HepG2 (cell line): ENCODE data around the gene SCO1. TPM values are rescaled to one million over a fixed set of nuclear protein-coding genes. Genes with fewer than 3 reads are reported as not detected.

ENCODE experiments used
- CEBPB ChIP-seq: IDR thresholded peaks from 2 replicates; pipeline ENCODE4 v1.6.1; 2011; ENCODE audit warnings: low read depth, low read length, improper control_type of control experiment, borderline replicate concordance
- DNMT3B ChIP-seq: conservative IDR thresholded peaks from 2 replicates; pipeline ENCODE4 v1.6.1; 2016; ENCODE audit warnings: missing biosample characterization, control low read depth
- EP300 ChIP-seq, 3 experiments: sonication (generic) in 1 of 3; formaldehyde crosslinking in 1 of 3; IDR thresholded peaks; 2 replicates each; pipeline versions ENCODE4 v1.5.1 to v1.6.1; 2011 to 2020; ENCODE audit warnings: low read depth in 2 of 3, low read length in 2 of 3, borderline replicate concordance in 1 of 3, improper control_type of control experiment in 1 of 3, mild to moderate bottlenecking in 1 of 3, missing genetic modification reagents in 1 of 3, moderate library complexity in 1 of 3
- FIP1L1 ChIP-seq: fragments of 200-400 bp; formaldehyde crosslinking; IDR thresholded peaks from 2 replicates; pipeline ENCODE4 v1.6.1; 2018; ENCODE audit warnings: low read depth, mild to moderate bottlenecking, low read length, moderate library complexity, borderline replicate concordance; ENCODE audit not compliant: insufficient read depth
- FOXM1 ChIP-seq: sonication (generic); formaldehyde crosslinking; IDR thresholded peaks from 2 replicates; pipeline ENCODE4 v1.5.0; 2020; ENCODE audit warnings: missing genetic modification reagents
- HMG20B ChIP-seq: conservative IDR thresholded peaks from 2 replicates; pipeline ENCODE4 v1.6.1; 2016; ENCODE audit warnings: missing genetic modification reagents, missing compliant biosample characterization
- KDM6A ChIP-seq: IDR thresholded peaks from 2 replicates; pipeline ENCODE4 v1.6.1; 2016; ENCODE audit warnings: low read depth
- NFATC3 ChIP-seq: sonication (generic); formaldehyde crosslinking; IDR thresholded peaks from 2 replicates; pipeline ENCODE4 v1.5.1; 2020; ENCODE audit warnings: mild to moderate bottlenecking, missing genetic modification reagents
- NR2F6 ChIP-seq, 2 experiments: IDR thresholded peaks; 2 replicates each; pipeline ENCODE4 v1.6.1; 2016; ENCODE audit warnings: antibody characterized with exemption in 1 of 2, mild to moderate bottlenecking in 1 of 2
- RXRB ChIP-seq: IDR thresholded peaks from 2 replicates; pipeline ENCODE4 v1.6.1; 2016; ENCODE audit warnings: borderline replicate concordance, missing genetic modification reagents, missing compliant biosample characterization
- SRF ChIP-seq: IDR thresholded peaks from 2 replicates; pipeline ENCODE4 v1.6.1; 2011; ENCODE audit warnings: mild to moderate bottlenecking, low read depth, low read length, moderate library complexity
- U2AF2 ChIP-seq: fragments of 200-400 bp; formaldehyde crosslinking; IDR thresholded peaks from 2 replicates; pipeline ENCODE4 v1.6.1; 2017; ENCODE audit warnings: low read depth, mild to moderate bottlenecking, low read length
- XBP1 ChIP-seq: sonication (generic); formaldehyde crosslinking; IDR thresholded peaks from 2 replicates; pipeline ENCODE4 v1.5.0; 2020; ENCODE audit warnings: missing genetic modification reagents
- YY1 ChIP-seq: IDR thresholded peaks from 2 replicates; pipeline ENCODE4 v1.6.1; 2011; ENCODE audit warnings: low read length, low read depth, moderate library complexity, mild to moderate bottlenecking; ENCODE audit not compliant: insufficient read depth, insufficient replicate concordance
- ZMAT3 ChIP-seq: sonication (generic); formaldehyde crosslinking; conservative IDR thresholded peaks from 2 replicates; pipeline ENCODE4 v1.7.0; 2021; ENCODE audit warnings: missing genetic modification reagents
- ZNF282 ChIP-seq: fragments of 450-650 bp; IDR thresholded peaks from 2 replicates; pipeline ENCODE4 v1.6.1; 2018; ENCODE audit not compliant: partially characterized antibody
- ZNF292 ChIP-seq: sonication (generic); formaldehyde crosslinking; IDR thresholded peaks from 2 replicates; pipeline ENCODE4 v1.8.1; 2022; ENCODE audit warnings: mild to moderate bottlenecking, low read depth, missing genetic modification reagents, borderline replicate concordance
- ZNF451 ChIP-seq: sonication (generic); formaldehyde crosslinking; IDR thresholded peaks from 2 replicates; pipeline ENCODE4 v1.5.0; 2020; ENCODE audit warnings: mild to moderate bottlenecking, missing genetic modification reagents
- ZNF569 ChIP-seq: sonication (generic); formaldehyde crosslinking; IDR thresholded peaks from 2 replicates; pipeline ENCODE4 v1.5.0; 2020; ENCODE audit warnings: mild to moderate bottlenecking, missing genetic modification reagents, moderate library complexity, borderline replicate concordance
- ZNF674 ChIP-seq: sonication (generic); formaldehyde crosslinking; IDR thresholded peaks from 2 replicates; pipeline ENCODE4 v1.5.0; 2020; ENCODE audit warnings: low read depth, mild to moderate bottlenecking, missing genetic modification reagents
- ZNF746 ChIP-seq: sonication (generic); formaldehyde crosslinking; IDR thresholded peaks from 2 replicates; pipeline ENCODE4 v1.8.0; 2022; ENCODE audit warnings: mild to moderate bottlenecking, missing genetic modification reagents
- polyA plus RNA-seq, 8 experiments: library from polyadenylated mRNA; depleted of rRNA in 3 of 8; stranded (reverse) in 7 of 8; unstranded in 1 of 8; fragments of >200 nt; fragmentation: Illumina TruSeq in 4 of 8; extraction: Trizol in 4 of 8; gene quantifications; 2 replicates each; pipeline versions ENCODE4 v1.2.1 to v1.2.3, GENCODE V29; 2011 to 2016; ENCODE audit warnings: low read depth in 4 of 8, missing spikeins in 1 of 8, mixed read lengths in 1 of 8; ENCODE audit not compliant: insufficient read depth in 1 of 8
- total RNA-seq, 5 experiments: library from RNA; depleted of rRNA; stranded (reverse); fragments of >200 nt; fragmentation: Illumina TruSeq; extraction: Trizol; gene quantifications; 2 replicates each; pipeline ENCODE4 v1.2.3, GENCODE V29; 2016; ENCODE audit warnings: low read depth in 1 of 5
- TF ChIP-seq, protein P1 (sequence below): sonication (generic); formaldehyde crosslinking; conservative IDR thresholded peaks from 2 replicates; pipeline ENCODE4 v1.5.0; 2020; ENCODE audit warnings: missing genetic modification reagents
- TF ChIP-seq, protein P2 (sequence below): sonication (generic); formaldehyde crosslinking; IDR thresholded peaks from 2 replicates; pipeline ENCODE4 v1.5.0; 2020; ENCODE audit warnings: mild to moderate bottlenecking, missing genetic modification reagents
- TF ChIP-seq, protein P3 (sequence below): IDR thresholded peaks from 2 replicates; pipeline ENCODE4 v1.6.1; 2016; ENCODE audit warnings: missing genetic modification reagents, missing compliant biosample characterization
- TF ChIP-seq, protein P4 (sequence below): sonication (generic); formaldehyde crosslinking; IDR thresholded peaks from 2 replicates; pipeline ENCODE4 v1.4.0; 2020; ENCODE audit warnings: missing genetic modification reagents
- TF ChIP-seq, protein P5 (sequence below): sonication (generic); formaldehyde crosslinking; IDR thresholded peaks from 2 replicates; pipeline ENCODE4 v1.5.0; 2020; ENCODE audit warnings: mild to moderate bottlenecking, low read depth, missing genetic modification reagents, borderline replicate concordance

SCO1 gene
- total and polyA plus RNA-seq, 2 of the 13 experiments (the other 11 are each of a cell fraction or from before 2014, with no cell fraction given) = 11.4 to 50.3 TPM

DNA sequence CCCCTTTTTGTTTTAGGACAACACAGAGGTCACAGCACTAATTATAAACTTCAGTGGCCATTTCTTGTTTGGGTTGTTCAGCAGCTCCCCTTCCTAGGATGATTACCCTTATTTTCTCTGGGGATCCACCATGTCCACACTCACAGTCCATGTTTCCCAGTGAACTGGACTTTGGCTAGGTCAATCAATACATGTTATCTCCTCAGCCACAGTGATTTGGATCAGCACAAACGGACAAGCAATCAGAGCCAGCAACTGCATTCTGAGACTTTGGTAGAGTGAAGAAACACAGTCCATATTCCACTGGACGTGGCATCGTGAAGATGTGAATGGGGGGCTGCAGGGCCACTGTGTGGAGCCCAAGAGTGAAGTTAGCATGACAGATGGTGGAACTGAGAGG lies 27.9 kb upstream of the SCO1 start (continued):
- TF ChIP-seq, protein P1, sequence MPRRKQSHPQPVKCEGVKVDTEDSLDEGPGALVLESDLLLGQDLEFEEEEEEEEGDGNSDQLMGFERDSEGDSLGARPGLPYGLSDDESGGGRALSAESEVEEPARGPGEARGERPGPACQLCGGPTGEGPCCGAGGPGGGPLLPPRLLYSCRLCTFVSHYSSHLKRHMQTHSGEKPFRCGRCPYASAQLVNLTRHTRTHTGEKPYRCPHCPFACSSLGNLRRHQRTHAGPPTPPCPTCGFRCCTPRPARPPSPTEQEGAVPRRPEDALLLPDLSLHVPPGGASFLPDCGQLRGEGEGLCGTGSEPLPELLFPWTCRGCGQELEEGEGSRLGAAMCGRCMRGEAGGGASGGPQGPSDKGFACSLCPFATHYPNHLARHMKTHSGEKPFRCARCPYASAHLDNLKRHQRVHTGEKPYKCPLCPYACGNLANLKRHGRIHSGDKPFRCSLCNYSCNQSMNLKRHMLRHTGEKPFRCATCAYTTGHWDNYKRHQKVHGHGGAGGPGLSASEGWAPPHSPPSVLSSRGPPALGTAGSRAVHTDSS (CRISPR knock-in tag) = no peak
- TF ChIP-seq HMG20B (CRISPR knock-in tag) (0 out of 2 replicates have a peak, but pooled peaks have one; percentile 58), SRF (no peak), FOXM1 (CRISPR knock-in tag) (no peak), ZNF674 (CRISPR knock-in tag) (no peak), CEBPB (no peak), ZNF292 (peak; percentile 81; the same call in 1 of the 2 replicates), ZNF569 (CRISPR knock-in tag) (no peak), RXRB (peak; percentile 50), YY1 (no peak), EP300 (IDR thresholded peaks at IDR 0.05; ENCODE audit: low read depth in 2 of 2, low read length in 2 of 2) (peak in 1 of 2 experiments; percentile 51; a peak in 1 of 4 replicates), EP300 (CRISPR knock-in tag; IDR thresholded peaks at IDR 0.05; ENCODE audit: borderline replicate concordance) (no peak), NFATC3 (CRISPR knock-in tag) (no peak), U2AF2 (no peak), ZNF746 (CRISPR knock-in tag) (no peak), DNMT3B (no peak), ZMAT3 (CRISPR knock-in tag) (no peak), KDM6A (CRISPR knock-in tag) (no peak; the same call in 1 of the 2 replicates), FIP1L1 (no peak), ZNF451 (CRISPR knock-in tag) (no peak), ZNF282 (no peak), XBP1 (no peak), NR2F6 (IDR thresholded peaks at IDR 0.05) (no peak), NR2F6 (CRISPR knock-in tag; IDR thresholded peaks at IDR 0.05) (0 out of 2 replicates have a peak, but pooled peaks have one; percentile 29)
- TF ChIP-seq, protein P2, sequence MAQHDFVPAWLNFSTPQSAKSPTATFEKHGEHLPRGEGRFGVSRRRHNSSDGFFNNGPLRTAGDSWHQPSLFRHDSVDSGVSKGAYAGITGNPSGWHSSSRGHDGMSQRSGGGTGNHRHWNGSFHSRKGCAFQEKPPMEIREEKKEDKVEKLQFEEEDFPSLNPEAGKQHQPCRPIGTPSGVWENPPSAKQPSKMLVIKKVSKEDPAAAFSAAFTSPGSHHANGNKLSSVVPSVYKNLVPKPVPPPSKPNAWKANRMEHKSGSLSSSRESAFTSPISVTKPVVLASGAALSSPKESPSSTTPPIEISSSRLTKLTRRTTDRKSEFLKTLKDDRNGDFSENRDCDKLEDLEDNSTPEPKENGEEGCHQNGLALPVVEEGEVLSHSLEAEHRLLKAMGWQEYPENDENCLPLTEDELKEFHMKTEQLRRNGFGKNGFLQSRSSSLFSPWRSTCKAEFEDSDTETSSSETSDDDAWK (CRISPR knock-in tag) = no peak
- TF ChIP-seq, protein P3, sequence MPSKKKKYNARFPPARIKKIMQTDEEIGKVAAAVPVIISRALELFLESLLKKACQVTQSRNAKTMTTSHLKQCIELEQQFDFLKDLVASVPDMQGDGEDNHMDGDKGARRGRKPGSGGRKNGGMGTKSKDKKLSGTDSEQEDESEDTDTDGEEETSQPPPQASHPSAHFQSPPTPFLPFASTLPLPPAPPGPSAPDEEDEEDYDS = no peak
- TF ChIP-seq, protein P4, sequence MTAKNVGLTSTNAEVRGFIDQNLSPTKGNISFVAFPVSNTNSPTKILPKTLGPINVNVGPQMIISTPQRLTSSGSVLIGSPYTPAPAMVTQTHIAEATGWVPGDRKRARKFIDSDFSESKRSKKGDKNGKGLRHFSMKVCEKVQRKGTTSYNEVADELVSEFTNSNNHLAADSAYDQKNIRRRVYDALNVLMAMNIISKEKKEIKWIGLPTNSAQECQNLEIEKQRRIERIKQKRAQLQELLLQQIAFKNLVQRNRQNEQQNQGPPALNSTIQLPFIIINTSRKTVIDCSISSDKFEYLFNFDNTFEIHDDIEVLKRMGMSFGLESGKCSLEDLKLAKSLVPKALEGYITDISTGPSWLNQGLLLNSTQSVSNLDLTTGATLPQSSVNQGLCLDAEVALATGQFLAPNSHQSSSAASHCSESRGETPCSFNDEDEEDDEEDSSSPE = no peak
- TF ChIP-seq, protein P5, sequence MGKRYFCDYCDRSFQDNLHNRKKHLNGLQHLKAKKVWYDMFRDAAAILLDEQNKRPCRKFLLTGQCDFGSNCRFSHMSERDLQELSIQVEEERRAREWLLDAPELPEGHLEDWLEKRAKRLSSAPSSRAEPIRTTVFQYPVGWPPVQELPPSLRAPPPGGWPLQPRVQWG (CRISPR knock-in tag) = no peak
